ENCODE results near the gene RNF11. TPM values are rescaled to one million over a fixed set of nuclear protein-coding genes. Genes with fewer than 3 reads are reported as not detected.

The RNF11 gene
- total RNA-seq, 1 experiment from 2014 or later: 82.1 TPM

DNA sequence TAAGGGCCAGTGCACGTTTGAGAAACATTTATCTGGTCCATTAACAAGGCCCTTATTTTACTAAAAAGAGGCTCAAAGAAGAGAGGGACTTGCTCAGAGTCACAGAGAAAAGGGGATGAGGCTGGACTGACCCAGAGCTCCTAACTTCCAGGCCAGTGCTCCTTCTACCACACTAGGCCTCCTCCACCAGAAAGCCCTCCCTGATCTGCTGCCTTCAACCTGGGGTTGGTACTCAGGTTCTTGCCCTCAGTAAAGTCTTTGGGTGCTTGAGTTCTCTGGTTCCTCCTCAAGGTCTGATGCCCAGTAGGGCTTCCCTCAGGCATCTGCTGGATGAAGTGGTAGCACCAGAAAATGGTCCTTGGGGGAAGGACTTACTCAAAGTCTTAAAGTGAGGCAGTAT, 68.3 kb downstream of the RNF11 start:
- no peaks in the 10 kb centered on the region for H3K36me3 Mint-ChIP-seq (ENCODE audit: insufficient read depth, unreplicated experiment)
- intact Hi-C loops (cut with micrococcal nuclease; ENCODE audit: unreplicated experiment): no loop called here
- peaks cover 25% of the 10 kb centered on the region for H3K4me1 Mint-ChIP-seq (ENCODE audit: low read depth, unreplicated experiment)
- H3K9me3 Mint-ChIP-seq (ENCODE audit: low read depth, unreplicated experiment): no peaks in the 10 kb centered on the region
- BruUV-seq (replicated peaks): no TSS peak
- no peak overlapping the region for H3K27ac Mint-ChIP-seq (ENCODE audit: unreplicated experiment)
- no peak overlapping the region for H3K4me3 Mint-ChIP-seq (ENCODE audit: low read depth, unreplicated experiment)
- TF ChIP-seq, protein P1, sequence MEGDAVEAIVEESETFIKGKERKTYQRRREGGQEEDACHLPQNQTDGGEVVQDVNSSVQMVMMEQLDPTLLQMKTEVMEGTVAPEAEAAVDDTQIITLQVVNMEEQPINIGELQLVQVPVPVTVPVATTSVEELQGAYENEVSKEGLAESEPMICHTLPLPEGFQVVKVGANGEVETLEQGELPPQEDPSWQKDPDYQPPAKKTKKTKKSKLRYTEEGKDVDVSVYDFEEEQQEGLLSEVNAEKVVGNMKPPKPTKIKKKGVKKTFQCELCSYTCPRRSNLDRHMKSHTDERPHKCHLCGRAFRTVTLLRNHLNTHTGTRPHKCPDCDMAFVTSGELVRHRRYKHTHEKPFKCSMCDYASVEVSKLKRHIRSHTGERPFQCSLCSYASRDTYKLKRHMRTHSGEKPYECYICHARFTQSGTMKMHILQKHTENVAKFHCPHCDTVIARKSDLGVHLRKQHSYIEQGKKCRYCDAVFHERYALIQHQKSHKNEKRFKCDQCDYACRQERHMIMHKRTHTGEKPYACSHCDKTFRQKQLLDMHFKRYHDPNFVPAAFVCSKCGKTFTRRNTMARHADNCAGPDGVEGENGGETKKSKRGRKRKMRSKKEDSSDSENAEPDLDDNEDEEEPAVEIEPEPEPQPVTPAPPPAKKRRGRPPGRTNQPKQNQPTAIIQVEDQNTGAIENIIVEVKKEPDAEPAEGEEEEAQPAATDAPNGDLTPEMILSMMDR (IDR thresholded peaks at IDR 0.05; ENCODE audit: unreplicated experiment): no peak
- CTCF ChIA-PET: no interaction called here
- DNase-seq: no peak
- H3K27me3 Mint-ChIP-seq (ENCODE audit: unreplicated experiment): no peaks in the 10 kb centered on the region

DNA sequence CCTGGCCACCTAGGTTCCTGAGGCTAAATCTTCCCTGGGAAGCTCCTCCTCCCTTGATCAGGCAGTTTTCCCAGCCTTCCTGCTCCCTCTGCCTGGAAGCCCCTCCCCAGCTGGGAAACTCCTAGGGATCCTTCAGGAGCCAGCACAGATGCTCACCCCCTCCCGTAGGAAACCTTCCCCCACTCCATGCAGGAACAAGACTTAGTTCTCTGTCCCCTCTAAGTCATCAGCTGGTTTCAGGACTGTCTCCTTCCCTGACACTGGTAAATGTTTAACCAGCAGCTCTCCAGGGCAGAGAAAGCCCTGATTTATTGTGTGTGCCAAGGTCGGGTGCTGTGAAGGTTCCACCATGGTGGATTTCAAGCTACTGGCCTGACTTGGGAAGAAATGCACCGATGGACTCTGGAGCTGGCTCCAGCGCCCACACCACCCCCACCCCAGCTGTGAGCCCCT, 69.3 kb downstream of the RNF11 start:
- H3K27me3 Mint-ChIP-seq (ENCODE audit: unreplicated experiment): no peaks in the 10 kb centered on the region
- peak; percentile 39 for DNase-seq
- no peak overlapping the region for H3K4me3 Mint-ChIP-seq (ENCODE audit: low read depth, unreplicated experiment)
- intact Hi-C loops (cut with micrococcal nuclease; ENCODE audit: unreplicated experiment): no loop called here
- BruUV-seq (replicated peaks): no TSS peak
- H3K9me3 Mint-ChIP-seq (ENCODE audit: low read depth, unreplicated experiment): no peaks in the 10 kb centered on the region
- TF ChIP-seq, protein P1 (IDR thresholded peaks at IDR 0.05; ENCODE audit: unreplicated experiment): no peak
- peaks cover 25% of the 10 kb centered on the region for H3K4me1 Mint-ChIP-seq (ENCODE audit: low read depth, unreplicated experiment)
- H3K27ac Mint-ChIP-seq (ENCODE audit: unreplicated experiment): peak overlapping the region; percentile 50
- CTCF ChIA-PET: interaction anchor here (0.9 to 2.0 kb wide), 2 partner anchors 9 to 26 kb away, joined by 3 to 11 read pairs; no protein-coding TSS in a partner anchor
- no peaks in the 10 kb centered on the region for H3K36me3 Mint-ChIP-seq (ENCODE audit: insufficient read depth, unreplicated experiment)

DNA sequence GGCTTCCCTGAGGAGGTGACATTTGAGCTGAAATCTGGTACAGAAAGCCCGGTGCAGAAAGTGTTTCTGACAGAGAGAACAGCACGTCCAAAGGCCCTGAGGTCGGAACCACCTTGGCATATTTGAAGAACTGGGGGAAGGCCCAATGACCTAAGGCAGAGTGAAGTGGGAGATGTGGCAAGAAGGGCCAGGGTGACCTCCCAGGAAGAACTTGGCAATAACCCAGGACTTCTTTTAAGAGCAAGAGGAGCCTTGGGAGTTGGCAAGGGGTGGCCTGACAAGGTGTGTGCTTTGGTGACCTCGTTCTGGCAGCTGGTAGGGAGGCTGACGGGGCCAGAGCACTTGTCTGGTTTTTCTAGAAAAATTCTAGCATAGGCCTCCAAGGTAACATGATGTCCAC, 70.9 kb downstream of the RNF11 start:
- CTCF ChIA-PET: interaction anchor here (2.0 kb wide), 1 partner anchor 10 kb away, joined by 11 read pairs; no protein-coding TSS in a partner anchor
- Mint-ChIP-seq H3K27me3 (ENCODE audit: unreplicated experiment) (no peaks in the 10 kb centered on the region), H3K9me3 (ENCODE audit: low read depth, unreplicated experiment) (no peaks in the 10 kb centered on the region), H3K27ac (ENCODE audit: unreplicated experiment) (no peak overlapping the region), H3K36me3 (ENCODE audit: insufficient read depth, unreplicated experiment) (no peaks in the 10 kb centered on the region), H3K4me1 (ENCODE audit: low read depth, unreplicated experiment) (peaks cover 25% of the 10 kb centered on the region), H3K4me3 (ENCODE audit: low read depth, unreplicated experiment) (no peak overlapping the region)
- DNase-seq: no peak
- intact Hi-C loops (cut with micrococcal nuclease; ENCODE audit: unreplicated experiment): no loop called here
- TF ChIP-seq, protein P1 (IDR thresholded peaks at IDR 0.05; ENCODE audit: unreplicated experiment): no peak
- no TSS peak for BruUV-seq (replicated peaks)

DNA sequence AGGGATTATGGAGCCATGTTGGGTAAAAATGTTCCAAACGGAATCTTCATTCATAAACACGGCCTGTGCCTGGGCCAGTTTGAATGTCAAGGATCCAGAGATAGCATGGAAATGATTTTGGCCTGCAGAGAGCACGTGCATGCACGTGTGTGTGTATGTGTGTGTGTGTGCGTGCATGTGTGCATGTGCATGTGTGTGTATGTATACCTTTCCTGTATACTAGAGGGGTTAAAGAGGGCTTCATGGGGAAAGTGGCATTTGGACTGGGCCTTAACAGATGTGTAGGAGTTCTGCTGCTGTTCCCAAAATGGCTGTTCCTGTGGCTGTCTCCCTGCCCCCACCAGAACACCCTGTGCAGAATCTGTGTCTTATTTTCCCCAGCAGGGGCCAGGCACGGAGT, 72.6 kb downstream of the RNF11 start:
- no peak for DNase-seq
- peaks cover 3% of the 10 kb centered on the region for H3K36me3 Mint-ChIP-seq (ENCODE audit: insufficient read depth, unreplicated experiment)
- H3K27ac Mint-ChIP-seq (ENCODE audit: unreplicated experiment): no peak overlapping the region
- H3K4me3 Mint-ChIP-seq (ENCODE audit: low read depth, unreplicated experiment): no peak overlapping the region
- no TSS peak for BruUV-seq (replicated peaks)
- no peaks in the 10 kb centered on the region for H3K9me3 Mint-ChIP-seq (ENCODE audit: low read depth, unreplicated experiment)
- peaks cover 33% of the 10 kb centered on the region for H3K4me1 Mint-ChIP-seq (ENCODE audit: low read depth, unreplicated experiment)
- H3K27me3 Mint-ChIP-seq (ENCODE audit: unreplicated experiment): no peaks in the 10 kb centered on the region
- intact Hi-C loops (cut with micrococcal nuclease; ENCODE audit: unreplicated experiment): no loop called here
- CTCF ChIA-PET: no interaction called here
- TF ChIP-seq, protein P1 (IDR thresholded peaks at IDR 0.05; ENCODE audit: unreplicated experiment): no peak
